ENCODE results near the gene STMN3. TPM values are rescaled to one million over a fixed set of nuclear protein-coding genes. Genes with fewer than 3 reads are reported as not detected.

STMN3 gene
- total RNA-seq, 1 experiment from 2014 or later = 42.7 TPM

DNA sequence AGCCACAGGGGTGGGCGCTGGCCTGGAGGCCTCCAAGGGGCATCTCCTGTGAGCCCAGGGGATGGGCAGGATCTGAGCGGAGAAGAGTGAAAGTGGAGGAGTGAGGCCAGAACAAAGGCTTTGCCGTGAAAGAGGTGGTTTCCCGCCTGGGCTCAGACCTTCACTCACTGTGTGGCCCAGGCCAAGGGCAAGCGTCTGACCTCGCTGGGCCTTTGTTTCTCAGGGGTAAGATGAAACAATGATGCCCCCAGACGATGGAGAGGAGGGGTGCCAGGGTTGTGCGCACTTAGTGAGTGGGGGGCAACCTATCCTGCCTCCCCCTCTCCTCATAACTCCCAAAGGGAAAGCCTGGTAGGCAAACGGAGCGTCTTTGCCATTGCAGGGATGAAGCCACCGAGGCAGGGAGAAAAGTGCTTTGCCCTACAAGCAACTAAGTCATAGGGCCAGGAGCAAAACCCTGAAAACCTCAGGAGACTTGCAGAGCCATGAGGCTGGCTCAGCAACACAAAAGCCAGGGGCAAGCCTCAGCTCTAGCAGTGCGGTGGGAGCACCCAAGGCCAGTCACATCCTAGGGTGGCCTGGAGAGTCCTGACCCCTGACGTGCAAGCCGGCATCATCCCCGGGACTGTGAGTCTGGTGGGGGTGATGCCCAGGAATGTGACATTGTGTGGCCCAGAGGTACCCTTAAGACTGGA is 897 bp upstream of the STMN3 start:
- H3K36me3 ChIP-seq (ENCODE audit: control insufficient read depth, insufficient read depth, low read length) = peaks cover 3% of the 10 kb centered on the region; the same call in 1 of the 2 replicates
- no peaks in the 10 kb centered on the region for H3K27me3 ChIP-seq (ENCODE audit: control insufficient read depth, insufficient read depth, low read length)
- intact Hi-C loops (cut with micrococcal nuclease; ENCODE audit: unreplicated experiment) = no loop called here
- H3K4me3 ChIP-seq (ENCODE audit: low read depth in 2 of 2, low read length in 2 of 2) = peak overlapping the region; percentile 32 to 61; a peak in 3 of 4 replicates
- DNase-seq (ENCODE audit: low read depth, low spot score) (no peak), ATAC-seq (no peak)
- TF ChIP-seq, protein P1, sequence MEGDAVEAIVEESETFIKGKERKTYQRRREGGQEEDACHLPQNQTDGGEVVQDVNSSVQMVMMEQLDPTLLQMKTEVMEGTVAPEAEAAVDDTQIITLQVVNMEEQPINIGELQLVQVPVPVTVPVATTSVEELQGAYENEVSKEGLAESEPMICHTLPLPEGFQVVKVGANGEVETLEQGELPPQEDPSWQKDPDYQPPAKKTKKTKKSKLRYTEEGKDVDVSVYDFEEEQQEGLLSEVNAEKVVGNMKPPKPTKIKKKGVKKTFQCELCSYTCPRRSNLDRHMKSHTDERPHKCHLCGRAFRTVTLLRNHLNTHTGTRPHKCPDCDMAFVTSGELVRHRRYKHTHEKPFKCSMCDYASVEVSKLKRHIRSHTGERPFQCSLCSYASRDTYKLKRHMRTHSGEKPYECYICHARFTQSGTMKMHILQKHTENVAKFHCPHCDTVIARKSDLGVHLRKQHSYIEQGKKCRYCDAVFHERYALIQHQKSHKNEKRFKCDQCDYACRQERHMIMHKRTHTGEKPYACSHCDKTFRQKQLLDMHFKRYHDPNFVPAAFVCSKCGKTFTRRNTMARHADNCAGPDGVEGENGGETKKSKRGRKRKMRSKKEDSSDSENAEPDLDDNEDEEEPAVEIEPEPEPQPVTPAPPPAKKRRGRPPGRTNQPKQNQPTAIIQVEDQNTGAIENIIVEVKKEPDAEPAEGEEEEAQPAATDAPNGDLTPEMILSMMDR (IDR thresholded peaks at IDR 0.05) = no peak
- TF ChIP-seq, protein P2, sequence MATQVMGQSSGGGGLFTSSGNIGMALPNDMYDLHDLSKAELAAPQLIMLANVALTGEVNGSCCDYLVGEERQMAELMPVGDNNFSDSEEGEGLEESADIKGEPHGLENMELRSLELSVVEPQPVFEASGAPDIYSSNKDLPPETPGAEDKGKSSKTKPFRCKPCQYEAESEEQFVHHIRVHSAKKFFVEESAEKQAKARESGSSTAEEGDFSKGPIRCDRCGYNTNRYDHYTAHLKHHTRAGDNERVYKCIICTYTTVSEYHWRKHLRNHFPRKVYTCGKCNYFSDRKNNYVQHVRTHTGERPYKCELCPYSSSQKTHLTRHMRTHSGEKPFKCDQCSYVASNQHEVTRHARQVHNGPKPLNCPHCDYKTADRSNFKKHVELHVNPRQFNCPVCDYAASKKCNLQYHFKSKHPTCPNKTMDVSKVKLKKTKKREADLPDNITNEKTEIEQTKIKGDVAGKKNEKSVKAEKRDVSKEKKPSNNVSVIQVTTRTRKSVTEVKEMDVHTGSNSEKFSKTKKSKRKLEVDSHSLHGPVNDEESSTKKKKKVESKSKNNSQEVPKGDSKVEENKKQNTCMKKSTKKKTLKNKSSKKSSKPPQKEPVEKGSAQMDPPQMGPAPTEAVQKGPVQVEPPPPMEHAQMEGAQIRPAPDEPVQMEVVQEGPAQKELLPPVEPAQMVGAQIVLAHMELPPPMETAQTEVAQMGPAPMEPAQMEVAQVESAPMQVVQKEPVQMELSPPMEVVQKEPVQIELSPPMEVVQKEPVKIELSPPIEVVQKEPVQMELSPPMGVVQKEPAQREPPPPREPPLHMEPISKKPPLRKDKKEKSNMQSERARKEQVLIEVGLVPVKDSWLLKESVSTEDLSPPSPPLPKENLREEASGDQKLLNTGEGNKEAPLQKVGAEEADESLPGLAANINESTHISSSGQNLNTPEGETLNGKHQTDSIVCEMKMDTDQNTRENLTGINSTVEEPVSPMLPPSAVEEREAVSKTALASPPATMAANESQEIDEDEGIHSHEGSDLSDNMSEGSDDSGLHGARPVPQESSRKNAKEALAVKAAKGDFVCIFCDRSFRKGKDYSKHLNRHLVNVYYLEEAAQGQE (IDR thresholded peaks at IDR 0.05; ENCODE audit: insufficient read depth in 1 of 2, low read depth in 2 of 2, low read length in 1 of 2) = no peak
- ChIA-PET CTCF (interaction anchor here (1.1 kb wide), 1 partner anchor 12 kb away, joined by 7 read pairs; no protein-coding TSS in a partner anchor), POLR2A (no interaction called here)
- H3K27ac ChIP-seq (ENCODE audit: low read length) = 0 out of 2 replicates have a peak overlapping the region, but pooled peaks have one; percentile 17
- H3K9me3 ChIP-seq (ENCODE audit: control insufficient read depth, insufficient read depth, low read depth, low read length) = no peaks in the 10 kb centered on the region
- in situ Hi-C loops (cut with HindIII; ENCODE audit: low pct_unique_long_range_greater_than_20kb, low sequenced_read_pairs) = no loop called here
- BruUV-seq (replicated peaks) = no TSS peak
- peaks cover 8% of the 10 kb centered on the region for H3K4me1 ChIP-seq (ENCODE audit: control insufficient read depth, insufficient read depth, low read length)

DNA sequence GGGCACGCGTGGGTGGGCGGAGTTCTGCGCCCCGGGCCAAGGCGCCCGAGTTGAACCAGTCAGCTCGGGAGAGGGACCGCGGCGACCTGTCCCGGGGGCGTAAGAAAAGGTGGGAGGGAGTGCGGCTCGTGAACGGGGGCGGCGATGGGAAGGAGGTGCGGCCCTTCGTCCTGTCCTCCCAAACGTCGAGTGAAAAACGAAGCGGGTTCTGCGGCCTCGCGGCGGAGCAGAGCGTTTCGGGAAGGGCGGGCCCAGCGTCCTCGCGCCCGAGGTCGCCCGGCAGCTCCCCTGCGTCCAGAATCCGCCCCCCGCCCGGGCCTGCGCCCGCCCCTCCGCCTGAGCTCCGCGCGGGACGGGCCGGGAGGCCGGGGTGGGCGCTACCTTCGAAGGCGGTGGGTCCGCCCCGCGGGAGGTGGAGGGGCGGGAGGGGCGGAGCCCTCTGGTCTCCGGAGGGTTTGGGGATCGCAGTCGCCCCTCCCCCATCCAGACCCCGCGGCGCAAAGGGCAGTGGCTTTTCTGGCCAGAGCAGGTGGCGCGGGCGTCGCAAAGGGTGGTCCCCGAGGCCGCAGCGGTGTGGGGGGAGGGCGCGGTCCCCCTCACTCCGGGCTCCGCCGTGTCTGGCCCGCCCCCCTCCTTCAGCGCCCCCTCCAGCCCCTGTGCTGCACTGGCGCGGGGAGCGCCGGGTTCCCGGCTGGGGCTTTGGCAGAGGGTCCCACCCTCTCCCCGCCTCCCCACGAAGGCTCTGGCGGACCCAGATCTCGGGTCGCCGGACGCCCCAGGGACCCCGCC is 838 bp downstream of the STMN3 start:
- Histone ChIP-seq H3K4me1 (ENCODE audit: control insufficient read depth, insufficient read depth, low read length) (peaks cover 5% of the 10 kb centered on the region; the same call in 1 of the 2 replicates), H3K4me3 (ENCODE audit: low read depth in 2 of 2, low read length in 2 of 2) (peak overlapping the region; percentile 51 to 60), H3K36me3 (ENCODE audit: control insufficient read depth, insufficient read depth, low read length) (no peaks in the 10 kb centered on the region), H3K27ac (ENCODE audit: low read length) (no peak overlapping the region), H3K27me3 (ENCODE audit: control insufficient read depth, insufficient read depth, low read length) (no peaks in the 10 kb centered on the region), H3K9me3 (ENCODE audit: control insufficient read depth, insufficient read depth, low read depth, low read length) (no peaks in the 10 kb centered on the region)
- ChIA-PET POLR2A (no interaction called here), CTCF (interaction anchor here (1.0 to 1.1 kb wide), 2 partner anchors 10 to 11 kb away, joined by 5 to 7 read pairs; no protein-coding TSS in a partner anchor)
- no TSS peak for BruUV-seq (replicated peaks)
- DNase-seq (ENCODE audit: low read depth, low spot score) (no peak), ATAC-seq (peak; percentile 55)
- TF ChIP-seq, protein P1 (IDR thresholded peaks at IDR 0.05) = no peak
- TF ChIP-seq SIN3A (IDR thresholded peaks at IDR 0.05; ENCODE audit: borderline replicate concordance, insufficient read depth, low read depth, low read length) = 0 out of 2 replicates have a peak, but pooled peaks have one; percentile 45
- TF ChIP-seq TCF7L2 (IDR thresholded peaks at IDR 0.05; ENCODE audit: low read depth, low read length) = no peak
- TF ChIP-seq, protein P2 (IDR thresholded peaks at IDR 0.05; ENCODE audit: insufficient read depth in 1 of 2, low read depth in 2 of 2, low read length in 1 of 2) = 0 out of 4 replicates have a peak, but pooled peaks of 1 of the 2 experiments have one; percentile 20
- in situ Hi-C loops (cut with HindIII; ENCODE audit: low pct_unique_long_range_greater_than_20kb, low sequenced_read_pairs) (no loop called here), intact Hi-C loops (cut with micrococcal nuclease; ENCODE audit: unreplicated experiment) (no loop called here)
